ENCODE data around the gene MCU. TPM values are rescaled to one million over a fixed set of nuclear protein-coding genes. Genes with fewer than 3 reads are reported as not detected.

The MCU gene
- total and polyA plus RNA-seq, 3 donors from 2014 or later = 15.0 to 20.0 (median 16.9) TPM

DNA sequence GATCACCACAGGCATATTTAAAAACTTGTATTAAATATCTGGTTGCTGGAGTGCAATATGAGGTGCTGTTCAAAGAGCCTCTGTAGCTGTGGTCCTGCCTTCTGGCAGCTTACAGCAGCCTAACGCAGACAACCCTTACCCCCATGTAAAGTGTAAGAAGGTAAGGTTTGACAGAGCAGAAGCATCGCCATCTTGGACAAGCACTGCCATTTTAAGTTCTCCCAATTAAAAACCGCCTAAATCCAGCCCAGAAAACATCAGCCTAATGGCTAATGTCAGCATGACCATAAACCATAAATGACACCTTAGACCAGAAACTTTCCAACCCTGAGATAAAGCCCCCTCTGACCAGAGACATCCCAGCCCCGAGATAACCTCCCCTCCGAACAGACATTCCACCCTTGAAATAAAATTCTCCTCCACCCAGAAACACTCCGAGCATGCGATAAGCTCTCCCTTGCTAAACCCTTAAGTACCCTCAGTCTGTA, 196.3 kb downstream of the MCU start:
- Histone ChIP-seq H3K4me1 (no peaks in the 10 kb centered on the region), H3K9me3 (no peaks in the 10 kb centered on the region), H3K4me3 (no peak overlapping the region), H3K27me3 (no peaks in the 10 kb centered on the region), H3K27ac (no peak overlapping the region), H3K36me3 (ENCODE audit: low read depth, missing control alignments) (no peaks in the 10 kb centered on the region)
- WGBS, 2 donors = 81 to 84% methylated on average over 7 of the region's 7 CpGs
- no peak for TF ChIP-seq POLR2A (IDR thresholded peaks at IDR 0.05)
- TF ChIP-seq, protein P1, sequence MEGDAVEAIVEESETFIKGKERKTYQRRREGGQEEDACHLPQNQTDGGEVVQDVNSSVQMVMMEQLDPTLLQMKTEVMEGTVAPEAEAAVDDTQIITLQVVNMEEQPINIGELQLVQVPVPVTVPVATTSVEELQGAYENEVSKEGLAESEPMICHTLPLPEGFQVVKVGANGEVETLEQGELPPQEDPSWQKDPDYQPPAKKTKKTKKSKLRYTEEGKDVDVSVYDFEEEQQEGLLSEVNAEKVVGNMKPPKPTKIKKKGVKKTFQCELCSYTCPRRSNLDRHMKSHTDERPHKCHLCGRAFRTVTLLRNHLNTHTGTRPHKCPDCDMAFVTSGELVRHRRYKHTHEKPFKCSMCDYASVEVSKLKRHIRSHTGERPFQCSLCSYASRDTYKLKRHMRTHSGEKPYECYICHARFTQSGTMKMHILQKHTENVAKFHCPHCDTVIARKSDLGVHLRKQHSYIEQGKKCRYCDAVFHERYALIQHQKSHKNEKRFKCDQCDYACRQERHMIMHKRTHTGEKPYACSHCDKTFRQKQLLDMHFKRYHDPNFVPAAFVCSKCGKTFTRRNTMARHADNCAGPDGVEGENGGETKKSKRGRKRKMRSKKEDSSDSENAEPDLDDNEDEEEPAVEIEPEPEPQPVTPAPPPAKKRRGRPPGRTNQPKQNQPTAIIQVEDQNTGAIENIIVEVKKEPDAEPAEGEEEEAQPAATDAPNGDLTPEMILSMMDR (IDR thresholded peaks at IDR 0.05) = no peak
- intact Hi-C loops (cut with DNase I; ENCODE audit: low total_unique reads) = no loop called here
- no peak for DNase-seq

- Histone ChIP-seq H3K4me3 (no peak overlapping the region), H3K9me3 (no peaks in the 10 kb centered on the region), H3K36me3 (ENCODE audit: low read depth, missing control alignments) (no peaks in the 10 kb centered on the region), H3K4me1 (no peaks in the 10 kb centered on the region), H3K27ac (no peak overlapping the region), H3K27me3 (no peaks in the 10 kb centered on the region)
- intact Hi-C loops (cut with DNase I; ENCODE audit: low total_unique reads) = no loop called here
- TF ChIP-seq, protein P1 (IDR thresholded peaks at IDR 0.05) = no peak
- no peak for TF ChIP-seq POLR2A (IDR thresholded peaks at IDR 0.05)
- DNase-seq = no peak
- 52 to 54% methylated on average over 6 of the region's 6 CpGs for WGBS, 2 donors
Measured at GRCh38 chr10:72889391-72889831, 197.5 kb downstream of the MCU start.

DNA sequence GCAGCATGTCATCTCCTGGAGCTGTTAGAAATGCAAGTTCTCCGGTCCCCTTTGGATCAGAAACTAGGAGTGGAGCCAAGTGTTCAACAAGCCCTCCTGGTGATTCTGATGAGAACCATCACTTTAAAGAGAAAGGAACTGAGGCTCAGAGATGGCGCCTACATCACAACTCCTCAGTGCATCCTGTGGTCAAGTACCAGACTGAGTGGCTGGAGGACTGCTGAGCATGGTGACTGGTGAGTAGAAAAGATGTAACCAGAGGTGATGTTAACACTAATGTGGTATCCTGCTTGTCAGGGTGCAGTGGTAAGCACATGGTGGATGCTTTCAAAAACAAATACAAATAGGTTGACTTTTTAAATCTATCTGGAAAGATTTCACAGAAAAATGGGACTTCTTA, 198.1 kb downstream of the MCU start:
- Histone ChIP-seq H3K27me3 (no peaks in the 10 kb centered on the region), H3K27ac (no peak overlapping the region), H3K9me3 (no peaks in the 10 kb centered on the region), H3K36me3 (ENCODE audit: low read depth, missing control alignments) (no peaks in the 10 kb centered on the region), H3K4me3 (no peak overlapping the region), H3K4me1 (no peaks in the 10 kb centered on the region)
- 89 to 96% methylated on average over 2 of the region's 2 CpGs for WGBS, 2 donors
- TF ChIP-seq, protein P1 (IDR thresholded peaks at IDR 0.05) = no peak
- no peak for TF ChIP-seq POLR2A (IDR thresholded peaks at IDR 0.05)
- DNase-seq = no peak
- intact Hi-C loops (cut with DNase I; ENCODE audit: low total_unique reads) = no loop called here

- no peak for DNase-seq
- Histone ChIP-seq H3K27me3 (no peaks in the 10 kb centered on the region), H3K4me3 (no peak within 1 kb of the TSS), H3K4me1 (no peaks in the 10 kb centered on the region), H3K9me3 (no peaks in the 10 kb centered on the region), H3K27ac (no peak within 1 kb of the TSS), H3K36me3 (ENCODE audit: low read depth, missing control alignments) (no peaks in the 10 kb centered on the region)
- TF ChIP-seq, protein P1 (IDR thresholded peaks at IDR 0.05) = no peak
- no peak for TF ChIP-seq POLR2A (IDR thresholded peaks at IDR 0.05)
- WGBS, 2 donors = 60 to 67% methylated on average over 4 of the region's 4 CpGs
- intact Hi-C loops (cut with DNase I; ENCODE audit: low total_unique reads) = no loop called here
Measured at GRCh38 chr10:72893136-72893798, 201.3 kb downstream of the MCU start, which contains the start of gene OIT3. OIT3 (plus strand) TSS chr10:72893739; CDS start chr10:72893799, 60 bp downstream.

All from testis (tissue), 3 donors.